Measurements from ENCODE around the gene MAP3K4.

GRCh38 chr6:161033667-161034066 is 42.1 kb downstream of the MAP3K4 start:
- TF ChIP-seq ZNF317 (CRISPR knock-in tag; IDR thresholded peaks at IDR 0.05; ENCODE audit: borderline replicate concordance, low read depth) (no peak), CTCF (IDR thresholded peaks at IDR 0.05) (no peak), ELF4 (CRISPR knock-in tag; IDR thresholded peaks at IDR 0.05; ENCODE audit: low read depth) (no peak), FOXK1 (CRISPR knock-in tag; IDR thresholded peaks at IDR 0.05) (no peak), CREB1 (CRISPR knock-in tag; IDR thresholded peaks at IDR 0.05) (no peak), NR3C1 (CRISPR knock-in tag; conservative IDR thresholded peaks at IDR 0.05; ENCODE audit: low read depth) (no peak), RELA (CRISPR knock-in tag; IDR thresholded peaks at IDR 0.05; ENCODE audit: borderline replicate concordance) (no peak), ZNF512 (CRISPR knock-in tag; IDR thresholded peaks at IDR 0.05; ENCODE audit: borderline replicate concordance) (no peak), GTF2I (CRISPR knock-in tag; conservative IDR thresholded peaks at IDR 0.05) (no peak), ZNF138 (CRISPR knock-in tag; conservative IDR thresholded peaks at IDR 0.05) (no peak), TEAD4 (CRISPR knock-in tag; IDR thresholded peaks at IDR 0.05) (no peak), ESRRA (CRISPR knock-in tag; IDR thresholded peaks at IDR 0.05; ENCODE audit: borderline replicate concordance) (no peak)
- TF ChIP-seq, protein P1, sequence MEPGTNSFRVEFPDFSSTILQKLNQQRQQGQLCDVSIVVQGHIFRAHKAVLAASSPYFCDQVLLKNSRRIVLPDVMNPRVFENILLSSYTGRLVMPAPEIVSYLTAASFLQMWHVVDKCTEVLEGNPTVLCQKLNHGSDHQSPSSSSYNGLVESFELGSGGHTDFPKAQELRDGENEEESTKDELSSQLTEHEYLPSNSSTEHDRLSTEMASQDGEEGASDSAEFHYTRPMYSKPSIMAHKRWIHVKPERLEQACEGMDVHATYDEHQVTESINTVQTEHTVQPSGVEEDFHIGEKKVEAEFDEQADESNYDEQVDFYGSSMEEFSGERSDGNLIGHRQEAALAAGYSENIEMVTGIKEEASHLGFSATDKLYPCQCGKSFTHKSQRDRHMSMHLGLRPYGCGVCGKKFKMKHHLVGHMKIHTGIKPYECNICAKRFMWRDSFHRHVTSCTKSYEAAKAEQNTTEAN (CRISPR knock-in tag; IDR thresholded peaks at IDR 0.05) = no peak
- TF ChIP-seq, protein P2, sequence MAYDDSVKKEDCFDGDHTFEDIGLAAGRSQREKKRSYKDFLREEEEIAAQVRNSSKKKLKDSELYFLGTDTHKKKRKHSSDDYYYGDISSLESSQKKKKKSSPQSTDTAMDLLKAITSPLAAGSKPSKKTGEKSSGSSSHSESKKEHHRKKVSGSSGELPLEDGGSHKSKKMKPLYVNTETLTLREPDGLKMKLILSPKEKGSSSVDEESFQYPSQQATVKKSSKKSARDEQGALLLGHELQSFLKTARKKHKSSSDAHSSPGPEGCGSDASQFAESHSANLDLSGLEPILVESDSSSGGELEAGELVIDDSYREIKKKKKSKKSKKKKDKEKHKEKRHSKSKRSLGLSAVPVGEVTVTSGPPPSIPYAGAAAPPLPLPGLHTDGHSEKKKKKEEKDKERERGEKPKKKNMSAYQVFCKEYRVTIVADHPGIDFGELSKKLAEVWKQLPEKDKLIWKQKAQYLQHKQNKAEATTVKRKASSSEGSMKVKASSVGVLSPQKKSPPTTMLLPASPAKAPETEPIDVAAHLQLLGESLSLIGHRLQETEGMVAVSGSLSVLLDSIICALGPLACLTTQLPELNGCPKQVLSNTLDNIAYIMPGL (CRISPR knock-in tag; IDR thresholded peaks at IDR 0.05) = no peak

All from WTC11 (cell line).